CD4-positive, alpha-beta T cell (primary cell): Measurements from ENCODE around the gene SIGLEC10. TPM values are rescaled to one million over a fixed set of nuclear protein-coding genes. Genes with fewer than 3 reads are reported as not detected.

Experiments used
- ATAC-seq: fragments of 200-7000 bp; cut with Tn5 transposase; one replicate; pipeline ENCODE4 v1.10.0; 2022; ENCODE audit warnings: mild to moderate bottlenecking; ENCODE audit not compliant: poor library complexity
- CTCF ChIA-PET: fragments of 350-600 bp; sonication (Branson Sonifier 250); formaldehyde crosslinking; loops from one replicate; lab custom pipeline; 2021; ENCODE audit warnings: antibody characterized with exemption, inconsistent platforms; lab: Charles Lee
- POLR2A ChIA-PET: fragments of 350-600 bp; sonication (Branson Sonifier 250); formaldehyde crosslinking; loops from one replicate; lab custom pipeline; 2021; ENCODE audit warnings: antibody characterized with exemption, inconsistent platforms; lab: Charles Lee
- DNase-seq, 14 experiments: peaks; one replicate each; pipeline ENCODE4 v3.0.0-alpha.2; 2013 to 2020; ENCODE audit warnings: mixed read lengths in 2 of 14
- H3K27ac ChIP-seq, 2 donors: one replicate each; pipeline versions ENCODE4 v1.5.1 to v1.7.0; 2013; ENCODE audit warnings: low read length in 2 of 2, low read depth in 1 of 2, mild to moderate bottlenecking in 1 of 2
- H3K27me3 ChIP-seq, 2 experiments: 1 replicate in 1 of 2; 2 replicates in 1 of 2; pipeline versions ENCODE4 v1.6.1 to v1.7.0; 2013; ENCODE audit warnings: low read length in 2 of 2, control low read depth in 1 of 2, mild to moderate bottlenecking in 1 of 2, moderate library complexity in 1 of 2; ENCODE audit not compliant: insufficient read depth in 2 of 2, control insufficient read depth in 1 of 2
- H3K36me3 ChIP-seq: one replicate; pipeline ENCODE4 v1.6.1; 2013; ENCODE audit warnings: low read length, control low read depth; ENCODE audit not compliant: insufficient read depth
- H3K4me1 ChIP-seq: one replicate; pipeline ENCODE4 v1.6.1; 2013; ENCODE audit warnings: low read length, control low read depth; ENCODE audit not compliant: insufficient read depth
- H3K4me3 ChIP-seq: one replicate; pipeline ENCODE4 v1.5.1; 2013; ENCODE audit warnings: mild to moderate bottlenecking, low read length, moderate library complexity
- H3K9me3 ChIP-seq, 2 experiments: 1 replicate in 1 of 2; 2 replicates in 1 of 2; pipeline versions ENCODE4 v1.6.1 to v1.7.0; 2013; ENCODE audit warnings: low read length in 2 of 2, mild to moderate bottlenecking in 2 of 2, control low read depth in 1 of 2, moderate library complexity in 1 of 2; ENCODE audit not compliant: control insufficient read depth in 1 of 2, insufficient read depth in 1 of 2
- H3K27ac Mint-ChIP-seq: one replicate; pipeline ENCODE4 v1.8.0; 2020; ENCODE audit warnings: mixed read lengths
- H3K27me3 Mint-ChIP-seq: one replicate; pipeline ENCODE4 v1.8.0; 2021; ENCODE audit warnings: mixed read lengths
- H3K36me3 Mint-ChIP-seq: one replicate; pipeline ENCODE4 v1.8.0; 2021; ENCODE audit warnings: low read depth, mixed read lengths
- H3K4me1 Mint-ChIP-seq: one replicate; pipeline ENCODE4 v1.8.0; 2021; ENCODE audit warnings: low read depth, mixed read lengths
- H3K4me3 Mint-ChIP-seq: one replicate; pipeline ENCODE4 v1.8.0; 2020; ENCODE audit warnings: mild to moderate bottlenecking, mixed read lengths
- H3K9me3 Mint-ChIP-seq: one replicate; pipeline ENCODE4 v1.8.0; 2020; ENCODE audit warnings: mixed read lengths
- intact Hi-C, 2 experiments: fragments of 100-400 bp; cut with DNase I in 1 of 2; cut with micrococcal nuclease in 1 of 2; formaldehyde crosslinking; loops; one replicate each; pipeline versions ENCODE4 v1.15.1 to v1.9.0; 2023 to 2025; cut with DNase I, micrococcal nuclease
- total RNA-seq, 174 experiments: library from RNA in 2 of 174; stranded (reverse) in 2 of 174; gene quantifications; one replicate each; pipeline ENCODE4 v1.2.3 and lab custom pipeline; 2021 to 2026
- TF ChIP-seq, protein P1 (sequence below): fragments of 200-600 bp; IDR thresholded peaks from one replicate; pipeline ENCODE4 v1.8.0; 2022; ENCODE audit warnings: antibody characterized with exemption, mild to moderate bottlenecking

SIGLEC10 gene
- total RNA-seq, 2 experiments from 2014 or later, result 0.39 to 0.58 TPM

DNA sequence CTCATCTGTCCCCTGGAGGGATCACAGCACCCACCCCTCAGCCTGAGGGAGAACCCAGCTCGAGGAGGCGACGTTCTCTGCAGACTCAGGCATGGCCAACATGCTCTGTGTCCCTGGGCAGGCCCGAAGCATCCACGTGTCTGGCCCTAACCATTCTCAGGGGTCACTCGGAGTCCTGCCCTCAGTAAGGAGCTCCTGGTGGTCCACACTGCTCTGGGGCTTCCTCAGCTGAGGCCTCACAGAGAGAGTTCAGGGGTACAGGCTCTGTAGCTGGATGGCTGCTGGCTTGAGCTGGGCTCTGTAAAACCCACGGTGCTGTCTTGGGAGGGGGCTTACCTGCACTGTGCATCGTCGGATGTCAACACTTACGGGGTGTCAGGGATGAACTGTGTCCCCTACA is 45.2 kb upstream of the SIGLEC10 start:
- Mint-ChIP-seq H3K27ac (no peak overlapping the region), H3K4me1 (no peaks in the 10 kb centered on the region), H3K36me3 (no peaks in the 10 kb centered on the region), H3K4me3 (no peak overlapping the region), H3K9me3 (no peaks in the 10 kb centered on the region), H3K27me3 (peaks cover 50% of the 10 kb centered on the region)
- Histone ChIP-seq H3K27me3 (peaks cover 17 to 21% of the 10 kb centered on the region in 2 experiments), H3K9me3 (peaks cover 0 to 12% of the 10 kb centered on the region in 2 experiments), H3K36me3 (no peaks in the 10 kb centered on the region), H3K4me1 (peaks cover 2% of the 10 kb centered on the region), H3K4me3 (no peak overlapping the region), H3K27ac (no peak overlapping the region)
- POLR2A ChIA-PET, result no interaction called here
- DNase-seq, result no peak
- intact Hi-C loops, result no loop called here
- no peak for ATAC-seq
- CTCF ChIA-PET, result interaction anchor here (0.7 kb wide), 1 partner anchor 10 kb away, joined by 3 read pairs; no protein-coding TSS in a partner anchor
- TF ChIP-seq, protein P1, sequence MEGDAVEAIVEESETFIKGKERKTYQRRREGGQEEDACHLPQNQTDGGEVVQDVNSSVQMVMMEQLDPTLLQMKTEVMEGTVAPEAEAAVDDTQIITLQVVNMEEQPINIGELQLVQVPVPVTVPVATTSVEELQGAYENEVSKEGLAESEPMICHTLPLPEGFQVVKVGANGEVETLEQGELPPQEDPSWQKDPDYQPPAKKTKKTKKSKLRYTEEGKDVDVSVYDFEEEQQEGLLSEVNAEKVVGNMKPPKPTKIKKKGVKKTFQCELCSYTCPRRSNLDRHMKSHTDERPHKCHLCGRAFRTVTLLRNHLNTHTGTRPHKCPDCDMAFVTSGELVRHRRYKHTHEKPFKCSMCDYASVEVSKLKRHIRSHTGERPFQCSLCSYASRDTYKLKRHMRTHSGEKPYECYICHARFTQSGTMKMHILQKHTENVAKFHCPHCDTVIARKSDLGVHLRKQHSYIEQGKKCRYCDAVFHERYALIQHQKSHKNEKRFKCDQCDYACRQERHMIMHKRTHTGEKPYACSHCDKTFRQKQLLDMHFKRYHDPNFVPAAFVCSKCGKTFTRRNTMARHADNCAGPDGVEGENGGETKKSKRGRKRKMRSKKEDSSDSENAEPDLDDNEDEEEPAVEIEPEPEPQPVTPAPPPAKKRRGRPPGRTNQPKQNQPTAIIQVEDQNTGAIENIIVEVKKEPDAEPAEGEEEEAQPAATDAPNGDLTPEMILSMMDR, result no peak

DNA sequence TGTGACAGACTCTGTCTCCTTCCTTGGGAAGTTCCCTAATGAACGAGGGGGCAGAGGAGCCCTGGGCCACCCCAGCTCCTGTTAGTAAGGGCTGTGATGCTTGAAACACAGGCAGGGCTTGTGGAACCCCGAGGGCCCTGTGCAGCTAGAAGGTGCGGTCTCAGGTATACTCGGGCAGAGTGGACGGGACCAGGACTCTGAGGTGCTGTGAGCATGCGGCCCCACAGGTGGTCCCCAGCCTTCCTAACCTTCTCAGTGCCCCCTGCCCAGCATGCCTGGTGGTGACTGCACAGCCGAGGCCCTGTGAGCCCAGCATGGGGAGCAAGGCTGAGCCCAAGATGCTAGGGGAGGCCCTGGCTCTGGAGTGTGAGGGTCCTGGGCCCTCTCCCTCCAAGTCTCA is 44.8 kb upstream of the SIGLEC10 start:
- Histone ChIP-seq H3K27ac (no peak overlapping the region), H3K9me3 (peaks cover 0 to 12% of the 10 kb centered on the region in 2 experiments), H3K27me3 (peaks cover 17 to 21% of the 10 kb centered on the region in 2 experiments), H3K4me3 (no peak overlapping the region), H3K36me3 (no peaks in the 10 kb centered on the region), H3K4me1 (peaks cover 2% of the 10 kb centered on the region)
- CTCF ChIA-PET, result interaction anchor here (0.7 kb wide), 1 partner anchor 10 kb away, joined by 3 read pairs; no protein-coding TSS in a partner anchor
- POLR2A ChIA-PET, result no interaction called here
- no peaks in the 10 kb centered on the region for H3K36me3 Mint-ChIP-seq
- no peak overlapping the region for H3K27ac Mint-ChIP-seq
- intact Hi-C loops, result no loop called here
- H3K4me1 Mint-ChIP-seq, result no peaks in the 10 kb centered on the region
- H3K4me3 Mint-ChIP-seq, result no peak overlapping the region
- peaks cover 50% of the 10 kb centered on the region for H3K27me3 Mint-ChIP-seq
- TF ChIP-seq, protein P1, result no peak
- ATAC-seq (no peak), DNase-seq (no peak)
- no peaks in the 10 kb centered on the region for H3K9me3 Mint-ChIP-seq

DNA sequence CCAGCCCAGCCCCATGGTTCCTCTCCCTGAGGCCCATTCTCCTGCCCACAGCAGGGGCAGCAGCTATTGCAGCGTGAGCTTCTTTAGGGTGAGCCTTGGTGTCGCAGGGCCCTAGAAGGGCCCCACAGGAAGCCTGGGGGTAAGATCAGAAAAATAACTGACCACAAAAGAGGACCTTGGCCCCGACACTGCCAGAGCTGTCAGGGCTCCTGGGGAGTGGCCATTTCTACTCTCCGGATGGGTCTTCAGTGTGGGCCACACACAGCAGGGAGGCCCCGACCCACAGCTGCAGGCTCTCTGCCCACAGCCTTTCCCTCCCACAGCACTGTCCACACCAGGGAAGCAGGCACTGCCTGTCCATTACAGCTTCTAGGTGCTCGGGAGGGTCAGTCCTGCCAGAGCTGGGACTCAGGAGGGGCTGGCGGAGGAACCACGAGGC is 44.3 kb upstream of the SIGLEC10 start:
- no peak overlapping the region for H3K27ac ChIP-seq
- H3K27me3 ChIP-seq, result peaks cover 18 to 21% of the 10 kb centered on the region in 2 experiments
- DNase-seq (no peak), ATAC-seq (no peak)
- H3K27ac Mint-ChIP-seq, result no peak overlapping the region
- TF ChIP-seq, protein P1, result no peak
- no peaks in the 10 kb centered on the region for H3K9me3 Mint-ChIP-seq
- no peaks in the 10 kb centered on the region for H3K36me3 ChIP-seq
- H3K4me1 Mint-ChIP-seq, result no peaks in the 10 kb centered on the region
- ChIA-PET CTCF (no interaction called here), POLR2A (no interaction called here)
- no peak overlapping the region for H3K4me3 ChIP-seq
- peaks cover 50% of the 10 kb centered on the region for H3K27me3 Mint-ChIP-seq
- peaks cover 2% of the 10 kb centered on the region for H3K4me1 ChIP-seq
- no peaks in the 10 kb centered on the region for H3K36me3 Mint-ChIP-seq
- no peak overlapping the region for H3K4me3 Mint-ChIP-seq
- H3K9me3 ChIP-seq, result peaks cover 0 to 12% of the 10 kb centered on the region in 2 experiments
- intact Hi-C loops, result no loop called here
